ENCODE data around the gene LRFN4.

Gene LRFN4

GRCh38 chr11:66854231-66854661, 2.6 kb upstream of the LRFN4 start:
- no peak for TF ChIP-seq CTCF (IDR thresholded peaks at IDR 0.05; ENCODE audit: control insufficient read depth, extremely low read depth, insufficient read depth)
- DNase-seq (ENCODE audit: low read depth): no peak
- no peak overlapping the region for H3K4me3 ChIP-seq (ENCODE audit: low read depth, low read length)

- no peak for TF ChIP-seq CTCF (IDR thresholded peaks at IDR 0.05; ENCODE audit: control insufficient read depth, extremely low read depth, insufficient read depth)
- DNase-seq (ENCODE audit: low read depth): no peak
- H3K4me3 ChIP-seq (ENCODE audit: low read depth, low read length): no peak overlapping the region
Observed at GRCh38 chr11:66854729-66855211, 2.1 kb upstream of the LRFN4 start.

- H3K4me3 ChIP-seq (ENCODE audit: low read depth, low read length): peak overlapping the region; percentile 66
- TF ChIP-seq CTCF (IDR thresholded peaks at IDR 0.05; ENCODE audit: control insufficient read depth, extremely low read depth, insufficient read depth): 0 out of 2 replicates have a peak, but pooled peaks have one; percentile 5
- peak; percentile 65 for DNase-seq (ENCODE audit: low read depth)
Observed at GRCh38 chr11:66855574-66856495, 1.0 kb upstream of the LRFN4 start.

GRCh38 chr11:66857234-66857926, 516 bp downstream of the LRFN4 start:
- TF ChIP-seq CTCF (IDR thresholded peaks at IDR 0.05; ENCODE audit: control insufficient read depth, extremely low read depth, insufficient read depth): no peak
- peak overlapping the region; percentile 51 for H3K4me3 ChIP-seq (ENCODE audit: low read depth, low read length)
- no peak for DNase-seq (ENCODE audit: low read depth)

GRCh38 chr11:66857927-66858185, 992 bp downstream of the LRFN4 start:
- DNase-seq (ENCODE audit: low read depth): no peak
- H3K4me3 ChIP-seq (ENCODE audit: low read depth, low read length): peak overlapping the region; percentile 51
- TF ChIP-seq CTCF (IDR thresholded peaks at IDR 0.05; ENCODE audit: control insufficient read depth, extremely low read depth, insufficient read depth): no peak

- no peak for TF ChIP-seq CTCF (IDR thresholded peaks at IDR 0.05; ENCODE audit: control insufficient read depth, extremely low read depth, insufficient read depth)
- no peak overlapping the region for H3K4me3 ChIP-seq (ENCODE audit: low read depth, low read length)
- DNase-seq (ENCODE audit: low read depth): no peak
Observed at GRCh38 chr11:66858186-66858938, 1.5 kb downstream of the LRFN4 start.

All from LNCaP clone FGC (cell line).